HG03095 (cell line): ENCODE results near the gene PRR23E.

ENCODE experiments used
- ATAC-seq: cut with Tn5 transposase; IDR thresholded peaks from one replicate; pipeline ENCODE4 v1.9.1; 2021; ENCODE audit warnings: moderate library complexity; ENCODE audit not compliant: unreplicated experiment

PRR23E gene

DNA sequence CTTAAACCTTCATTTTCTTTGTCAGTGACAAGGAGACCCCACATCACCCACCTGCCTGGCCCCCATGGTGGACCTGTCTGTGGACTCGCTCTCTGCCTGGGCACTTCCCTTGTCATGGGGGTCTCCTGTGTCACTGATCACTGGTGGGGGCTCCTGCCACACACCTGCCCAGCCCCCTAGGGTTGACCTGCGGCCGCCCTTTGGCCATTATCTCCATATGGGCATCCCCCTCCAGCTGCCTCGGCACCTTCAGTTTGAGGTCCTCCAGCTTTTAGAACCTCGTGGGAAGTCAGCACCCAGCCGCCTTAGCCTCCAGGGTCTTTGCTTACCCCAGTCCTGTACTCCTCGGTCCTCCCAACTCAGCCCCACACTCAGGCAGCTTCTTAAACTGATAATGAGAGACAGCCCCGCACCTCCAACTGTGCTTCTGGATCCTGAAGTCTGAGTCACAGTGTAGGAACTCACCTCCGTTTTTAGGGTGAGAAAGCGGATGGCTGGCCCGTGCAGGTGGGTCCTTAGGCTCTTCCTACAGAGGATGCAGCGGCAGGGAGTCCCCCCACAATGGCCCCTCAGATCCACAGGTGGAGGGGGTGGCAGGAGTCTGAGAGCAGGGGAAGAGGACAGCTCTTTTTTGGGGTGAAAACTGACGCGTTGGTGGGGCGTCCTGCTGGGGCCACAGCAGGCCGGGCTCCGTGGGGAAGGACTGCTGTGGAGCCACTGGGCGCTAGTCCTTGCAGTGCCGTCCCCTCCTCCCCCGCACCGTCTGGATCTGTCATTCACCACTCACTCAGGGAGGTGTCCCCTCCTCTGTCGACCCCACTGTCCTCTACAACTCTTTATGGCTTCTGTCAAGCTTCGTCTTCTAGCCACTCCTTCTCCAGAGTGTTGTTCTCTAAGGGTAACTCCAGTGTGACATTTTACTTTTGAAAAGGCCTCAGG is 8.7 kb upstream of the PRR23E start:
- no peak for ATAC-seq

DNA sequence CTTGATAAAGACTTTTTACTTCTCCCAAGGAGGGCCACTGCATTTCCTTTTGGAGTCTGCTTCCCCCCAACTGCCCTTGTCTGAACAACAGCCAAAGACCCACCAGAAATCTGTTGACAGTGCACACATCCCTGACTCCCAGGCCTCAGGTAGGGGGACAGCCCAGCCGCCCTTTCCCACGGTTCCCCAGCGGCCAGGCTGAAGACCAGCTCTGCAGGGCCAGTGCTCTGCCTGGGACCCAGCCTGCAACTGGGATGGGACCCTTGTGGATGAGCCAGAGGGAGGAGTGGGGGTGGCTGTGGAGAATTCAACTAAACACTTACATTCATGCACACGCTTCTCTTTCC is 8.1 kb upstream of the PRR23E start:
- no peak for ATAC-seq

DNA sequence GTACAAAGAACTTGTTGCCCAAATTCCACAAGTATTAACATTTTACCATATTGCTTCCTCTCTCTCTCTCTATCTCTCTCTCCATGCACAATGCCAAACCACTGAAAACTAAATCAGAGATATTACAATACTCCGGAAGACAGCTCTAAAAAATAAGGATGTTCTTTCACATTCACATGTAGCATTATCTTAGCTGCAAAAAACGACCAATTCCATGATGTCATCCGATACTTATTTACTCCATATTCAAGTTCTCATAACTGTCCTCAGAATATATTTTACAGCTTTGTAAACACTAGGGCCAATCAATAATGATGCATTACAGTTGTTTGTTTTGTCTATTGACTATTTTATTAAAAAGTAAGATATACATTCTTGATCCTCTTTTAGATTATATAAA is 7.7 kb upstream of the PRR23E start:
- ATAC-seq, result no peak

DNA sequence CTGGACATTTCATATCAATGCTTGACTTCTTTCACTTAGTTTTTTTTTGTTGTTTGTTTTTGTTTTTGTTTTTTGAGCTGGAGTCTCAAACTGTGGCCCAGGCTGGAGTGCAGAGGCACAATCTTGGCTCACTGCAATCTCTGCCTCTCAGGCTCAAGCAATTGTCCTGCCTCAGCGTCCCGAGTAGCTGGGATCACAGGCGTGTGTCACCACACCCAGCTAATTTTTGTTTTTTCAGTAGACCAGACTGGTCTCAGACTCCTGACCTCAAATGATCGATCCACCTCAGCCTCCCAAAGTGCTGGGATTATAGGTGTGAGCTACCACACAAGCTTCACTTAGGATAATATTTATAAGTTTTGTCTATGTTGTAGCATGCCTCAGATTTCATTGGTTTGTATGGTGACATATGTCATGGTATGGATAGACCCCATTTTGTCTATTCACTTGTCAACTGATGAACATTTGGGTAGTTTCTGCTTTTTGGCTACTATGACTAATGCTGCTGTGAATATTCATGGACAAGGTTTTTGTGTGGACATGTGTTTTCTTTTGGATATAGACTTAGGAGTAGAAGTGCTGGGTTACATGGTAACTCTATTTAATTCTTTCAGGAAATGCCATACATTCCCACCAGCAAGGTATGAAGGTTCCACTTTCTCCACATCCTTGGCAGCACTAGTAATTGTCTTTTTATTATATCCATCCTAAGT is 6.8 kb upstream of the PRR23E start:
- no peak for ATAC-seq

DNA sequence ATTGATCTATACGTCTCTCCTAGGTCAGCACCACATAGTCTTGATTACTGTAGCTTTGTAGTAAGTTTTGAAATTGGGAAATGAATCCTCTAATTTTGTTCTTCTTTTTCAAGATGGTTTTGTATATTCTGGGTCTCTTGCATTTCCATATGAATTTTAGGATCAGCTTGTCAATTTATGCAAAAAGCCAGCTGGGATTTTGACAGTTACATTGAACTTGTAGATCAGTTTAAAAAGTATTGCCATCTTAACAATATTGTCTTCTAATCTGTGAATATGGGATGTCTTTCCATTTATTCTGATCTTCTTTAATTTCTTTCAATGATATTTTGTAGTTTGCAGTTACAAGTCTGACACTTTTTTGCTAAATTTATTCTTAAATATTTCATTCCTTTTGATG is 5.6 kb upstream of the PRR23E start:
- no peak for ATAC-seq

DNA sequence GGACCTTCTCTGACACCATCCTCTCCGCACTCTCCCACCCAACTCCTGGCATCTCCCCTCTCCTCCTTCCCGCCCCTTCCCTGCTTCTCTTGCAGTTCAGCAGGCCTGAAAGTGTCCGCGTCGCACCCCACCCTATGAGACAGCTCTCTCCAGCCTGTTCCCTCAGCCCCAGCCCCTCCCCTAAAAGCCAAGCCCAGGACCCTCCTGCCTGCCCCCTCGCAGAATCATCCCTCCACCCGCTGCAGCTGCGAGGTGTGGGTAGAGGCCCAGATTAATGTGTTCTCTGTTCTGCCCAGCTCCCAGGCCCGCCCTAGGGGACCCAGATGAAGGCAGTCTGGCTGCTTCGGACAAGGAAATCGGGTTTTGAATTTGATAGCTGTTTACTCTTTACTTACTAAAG is 410 bp downstream of the PRR23E start:
- no peak for ATAC-seq

DNA sequence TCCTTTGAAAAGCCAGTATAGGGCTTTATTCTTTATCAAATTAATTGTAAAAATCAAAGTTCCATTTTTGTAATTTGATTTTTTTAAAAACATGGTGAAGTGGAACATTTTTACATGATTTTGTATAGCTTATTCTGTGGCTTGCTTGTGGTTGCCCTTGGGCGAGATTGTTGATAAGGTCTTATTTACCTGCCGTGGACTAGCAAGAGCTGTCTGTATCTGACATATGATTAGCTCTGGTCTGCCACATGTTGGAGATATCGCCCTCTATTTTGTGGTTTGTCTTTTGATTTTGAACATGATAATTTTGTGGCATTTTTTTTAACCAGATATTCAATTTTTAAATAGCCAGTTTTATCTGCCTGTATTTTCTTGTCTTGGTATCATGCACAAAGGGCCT is 844 bp downstream of the PRR23E start:
- no peak for ATAC-seq

DNA sequence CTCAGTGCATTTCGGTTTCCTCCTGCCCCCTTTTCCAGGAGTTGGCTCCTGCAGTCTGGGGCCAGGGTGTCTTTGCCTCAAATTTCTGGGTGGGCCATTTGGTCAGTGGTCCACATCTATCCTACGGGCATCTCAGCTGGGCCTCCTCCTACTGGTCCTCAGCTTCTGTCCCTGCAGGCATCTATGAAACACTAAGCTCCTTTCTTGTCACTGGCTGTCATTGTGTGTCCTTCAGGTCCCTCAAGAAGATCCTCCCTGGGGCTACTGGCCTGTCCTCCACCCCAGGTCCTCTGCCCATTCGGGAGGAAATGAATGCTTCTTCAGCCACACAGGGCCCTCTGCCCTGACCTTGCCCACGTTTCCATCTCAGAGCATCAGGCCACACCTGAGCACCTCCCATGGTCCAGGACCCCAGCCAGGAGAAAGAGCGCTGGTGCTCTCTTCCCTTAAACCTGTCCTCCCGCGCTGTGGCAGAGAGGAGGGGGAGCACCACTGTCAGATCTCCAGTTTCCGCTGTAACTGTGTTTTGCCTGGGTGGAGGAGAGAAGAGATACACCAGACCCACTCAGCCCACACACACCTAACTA is 1.8 kb downstream of the PRR23E start:
- ATAC-seq, result no peak

DNA sequence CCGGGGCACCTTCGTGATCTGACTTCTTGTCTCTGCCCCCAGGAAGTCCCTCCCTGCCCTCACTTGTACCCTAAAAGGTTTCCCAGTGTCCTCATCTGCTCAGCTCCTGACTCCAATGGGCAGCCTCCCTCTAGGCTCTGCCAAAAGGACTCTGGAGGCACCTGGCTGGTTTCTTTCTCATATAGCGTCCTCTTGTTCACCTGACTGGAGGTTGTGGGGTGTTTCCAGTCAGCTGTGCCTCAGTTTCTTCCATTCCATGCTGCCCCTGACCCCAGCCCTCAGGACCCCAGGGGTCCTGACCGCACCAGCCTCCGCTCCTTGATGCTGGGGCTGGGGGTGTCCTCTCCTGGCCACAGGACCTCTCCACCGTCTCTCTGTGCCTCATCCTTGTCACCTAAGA is 2.5 kb downstream of the PRR23E start:
- no peak for ATAC-seq

DNA sequence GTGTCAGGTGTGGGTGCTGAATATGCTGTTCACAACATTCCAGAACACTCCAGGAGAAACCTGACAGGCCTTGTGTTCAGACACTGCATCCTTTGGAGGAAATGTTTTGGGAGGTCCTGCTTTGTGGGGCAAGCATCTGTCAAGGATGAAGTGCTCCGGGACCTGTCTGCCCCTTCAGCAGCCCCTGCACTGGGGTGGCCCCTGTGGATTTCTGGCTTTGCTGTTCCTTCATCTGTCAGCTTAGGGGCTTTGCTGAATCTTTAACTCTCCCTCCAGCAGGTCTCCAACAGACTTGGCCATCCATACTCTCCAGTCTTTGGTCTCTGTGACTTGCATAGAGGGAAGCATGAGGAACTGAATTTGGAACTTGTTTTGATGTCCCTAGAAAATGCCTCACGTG is 3.1 kb downstream of the PRR23E start:
- no peak for ATAC-seq

DNA sequence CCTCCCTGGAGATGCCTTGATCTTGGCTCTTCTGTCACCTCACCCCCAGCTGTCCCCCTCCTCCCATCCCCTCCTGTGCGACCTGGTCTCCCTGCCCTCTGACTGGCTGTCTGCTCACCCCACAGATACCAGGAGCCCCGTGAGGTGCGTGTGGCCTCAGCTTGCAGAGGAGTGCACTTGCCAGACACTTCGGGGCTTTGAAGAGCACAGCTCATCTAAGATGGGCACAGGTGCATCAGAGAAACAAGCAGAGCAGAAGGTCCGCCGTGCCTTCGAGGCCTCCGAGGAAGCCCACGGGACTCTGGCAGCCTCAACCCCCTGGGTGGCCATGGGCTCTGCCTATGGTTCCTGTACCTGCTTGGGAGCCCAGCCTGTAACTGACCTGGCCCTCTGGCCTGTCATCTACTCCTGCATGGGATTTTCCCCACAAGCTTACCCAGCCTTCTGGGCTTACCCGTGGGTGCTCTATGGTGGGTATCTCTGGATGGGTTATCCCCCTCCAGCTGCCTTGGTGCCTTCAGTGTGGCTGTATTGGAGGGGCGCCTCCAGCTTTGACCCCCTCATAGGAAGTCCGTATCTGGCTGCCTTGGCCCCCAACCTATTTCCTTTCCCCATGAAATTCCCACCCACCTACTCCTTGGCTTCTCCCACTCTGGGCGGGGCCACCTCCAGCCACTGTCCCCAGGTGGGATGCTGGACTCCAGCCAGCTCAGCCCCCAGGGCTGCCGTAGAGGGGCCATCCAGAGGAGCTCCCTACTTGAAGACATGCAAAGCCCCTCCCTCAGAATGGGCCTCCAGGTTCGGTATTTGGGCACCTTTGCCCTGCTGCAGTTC is 3.8 kb downstream of the PRR23E start:
- no peak for ATAC-seq

DNA sequence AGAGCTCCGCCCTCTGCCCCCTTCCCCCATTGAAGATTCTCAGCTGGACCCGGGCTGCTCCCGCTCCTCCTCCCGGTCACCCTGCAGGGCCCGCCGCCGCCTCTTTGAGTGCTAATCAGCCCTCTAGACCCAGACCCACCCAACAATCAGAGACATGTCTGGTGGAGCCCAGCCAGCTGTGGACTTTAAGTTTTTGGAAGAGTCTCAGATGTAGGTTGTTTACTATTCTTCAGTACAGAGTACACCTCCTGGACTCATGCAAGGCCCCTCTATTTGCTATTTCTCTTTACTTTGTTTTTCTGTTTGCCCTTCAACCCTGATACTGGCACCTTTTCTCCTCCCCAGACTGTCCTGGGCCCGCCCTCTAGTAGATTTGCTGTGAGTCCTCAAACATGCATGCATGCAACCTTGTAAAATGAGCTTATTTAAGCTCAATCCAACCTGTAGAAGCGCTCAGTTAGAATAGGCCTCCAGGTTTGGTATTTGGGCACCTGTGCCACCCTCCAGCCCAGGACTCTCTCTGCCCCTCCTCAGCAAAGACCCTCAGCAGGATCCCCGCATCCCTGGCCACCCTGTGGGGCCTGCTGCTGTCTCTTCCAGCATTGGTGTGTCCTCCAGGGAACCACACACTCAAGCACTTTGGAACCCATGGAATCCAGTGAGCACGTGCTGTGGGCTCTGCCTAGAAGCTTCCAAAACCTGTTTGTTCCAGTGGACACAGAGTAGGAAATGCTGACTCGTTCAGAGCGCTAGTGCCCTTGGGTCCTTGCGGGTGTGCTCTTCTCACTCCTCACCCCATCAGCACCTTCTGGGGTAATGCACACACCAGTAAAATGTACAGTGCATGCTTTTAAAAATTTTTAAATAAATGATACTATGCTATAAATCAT is 4.6 kb downstream of the PRR23E start:
- ATAC-seq, result no peak

DNA sequence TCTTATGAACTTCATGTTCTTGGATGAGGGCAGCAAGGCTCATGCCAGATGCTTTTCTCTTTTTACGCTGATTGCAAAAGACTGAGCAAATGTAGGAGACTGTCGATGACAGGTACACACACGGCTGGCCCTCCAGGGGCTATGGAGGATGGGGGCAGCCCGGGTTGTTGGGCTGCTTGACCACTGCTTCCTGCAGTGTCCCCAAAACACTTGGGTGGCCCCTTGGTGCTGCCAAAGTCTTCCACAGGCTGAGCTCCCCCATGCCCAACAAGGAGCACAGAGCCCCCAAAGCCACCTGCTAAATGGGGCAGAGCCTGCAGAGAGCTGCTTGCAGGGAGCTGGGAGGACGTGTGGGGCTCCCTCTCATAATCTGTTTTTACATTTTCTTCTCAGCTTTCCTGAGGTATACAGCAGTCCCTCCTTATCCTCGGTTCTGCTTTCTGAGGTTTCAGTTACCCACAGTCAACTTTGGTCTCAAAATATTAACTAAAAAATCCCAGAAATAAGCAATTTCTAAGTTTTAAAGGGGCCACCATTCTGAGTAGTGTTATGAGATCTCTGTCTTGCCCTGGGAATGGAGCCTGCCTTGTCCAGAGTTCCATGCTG is 7.3 kb downstream of the PRR23E start:
- ATAC-seq, result no peak

DNA sequence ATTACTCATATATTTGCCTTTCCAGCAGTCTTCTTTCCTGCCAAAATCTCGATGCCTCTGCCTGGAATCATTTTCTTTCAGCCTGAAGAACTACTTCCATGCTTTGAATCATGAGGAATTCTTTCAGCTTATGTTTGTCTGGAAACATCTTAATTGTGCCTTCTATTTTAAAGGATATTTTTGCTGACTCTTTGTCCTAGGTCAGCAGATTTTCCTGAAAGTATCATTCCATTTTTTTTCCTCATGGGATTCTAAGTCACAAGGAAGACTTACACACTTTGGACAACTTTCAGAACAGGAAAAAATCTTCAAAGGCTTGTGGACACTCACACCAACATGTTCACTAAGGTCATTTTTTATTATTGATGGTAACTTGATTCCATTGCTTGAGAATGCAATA is 10.1 kb downstream of the PRR23E start:
- no peak for ATAC-seq

DNA sequence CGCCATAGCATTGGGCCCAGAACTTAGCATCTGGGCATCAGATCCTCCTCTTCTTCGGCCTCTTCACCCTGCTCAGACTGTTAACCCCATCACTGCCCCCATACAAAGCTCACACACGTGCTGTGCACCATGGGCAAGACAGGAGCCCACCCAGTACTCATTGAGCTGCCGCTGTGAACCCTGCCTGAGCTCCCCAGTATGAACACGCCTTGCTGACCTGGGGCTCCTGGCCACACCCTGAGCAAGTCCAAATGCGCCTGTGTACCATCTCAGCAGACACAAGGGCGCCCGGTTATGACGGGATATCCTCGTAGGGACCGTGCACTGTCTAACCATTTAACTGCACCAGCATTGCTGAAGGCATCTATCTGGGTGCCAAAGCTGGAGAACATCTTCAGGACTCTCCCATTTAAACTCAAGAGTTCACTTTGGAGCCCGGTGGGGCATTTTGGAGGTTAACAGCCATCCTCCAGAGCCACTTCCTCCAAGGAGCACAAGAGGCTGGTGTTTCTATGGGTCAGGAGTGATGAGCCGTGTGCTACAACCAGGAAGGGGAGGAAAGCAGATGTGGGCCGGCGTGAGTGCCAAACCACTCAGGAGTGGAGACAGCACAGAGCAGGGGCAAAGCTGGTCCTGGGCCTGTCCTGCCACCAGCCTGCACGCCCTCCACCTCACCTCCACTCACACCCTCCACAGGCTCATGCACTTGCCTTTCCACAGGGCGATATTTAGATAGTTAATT is 12.1 kb downstream of the PRR23E start:
- no peak for ATAC-seq

DNA sequence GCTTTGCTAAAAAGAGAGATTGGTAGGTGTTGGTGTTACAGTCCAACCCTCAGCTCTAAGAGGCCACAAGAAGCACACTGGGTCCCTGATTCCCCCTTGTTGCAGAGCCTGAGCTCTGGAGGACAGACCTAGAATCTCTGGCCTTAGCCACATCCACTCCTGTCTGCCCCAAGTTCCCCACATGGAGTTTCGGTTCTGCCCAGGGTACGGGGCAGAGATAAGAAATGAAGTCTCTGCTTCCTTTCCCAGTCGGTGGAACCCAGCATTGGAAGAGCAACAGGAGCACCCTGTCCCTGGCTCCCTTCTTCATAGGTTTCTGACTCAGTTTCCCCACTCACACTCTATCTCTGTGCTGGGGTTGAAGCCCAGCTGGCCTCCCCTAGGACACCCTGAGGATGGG is 13.2 kb downstream of the PRR23E start:
- ATAC-seq, result no peak

DNA sequence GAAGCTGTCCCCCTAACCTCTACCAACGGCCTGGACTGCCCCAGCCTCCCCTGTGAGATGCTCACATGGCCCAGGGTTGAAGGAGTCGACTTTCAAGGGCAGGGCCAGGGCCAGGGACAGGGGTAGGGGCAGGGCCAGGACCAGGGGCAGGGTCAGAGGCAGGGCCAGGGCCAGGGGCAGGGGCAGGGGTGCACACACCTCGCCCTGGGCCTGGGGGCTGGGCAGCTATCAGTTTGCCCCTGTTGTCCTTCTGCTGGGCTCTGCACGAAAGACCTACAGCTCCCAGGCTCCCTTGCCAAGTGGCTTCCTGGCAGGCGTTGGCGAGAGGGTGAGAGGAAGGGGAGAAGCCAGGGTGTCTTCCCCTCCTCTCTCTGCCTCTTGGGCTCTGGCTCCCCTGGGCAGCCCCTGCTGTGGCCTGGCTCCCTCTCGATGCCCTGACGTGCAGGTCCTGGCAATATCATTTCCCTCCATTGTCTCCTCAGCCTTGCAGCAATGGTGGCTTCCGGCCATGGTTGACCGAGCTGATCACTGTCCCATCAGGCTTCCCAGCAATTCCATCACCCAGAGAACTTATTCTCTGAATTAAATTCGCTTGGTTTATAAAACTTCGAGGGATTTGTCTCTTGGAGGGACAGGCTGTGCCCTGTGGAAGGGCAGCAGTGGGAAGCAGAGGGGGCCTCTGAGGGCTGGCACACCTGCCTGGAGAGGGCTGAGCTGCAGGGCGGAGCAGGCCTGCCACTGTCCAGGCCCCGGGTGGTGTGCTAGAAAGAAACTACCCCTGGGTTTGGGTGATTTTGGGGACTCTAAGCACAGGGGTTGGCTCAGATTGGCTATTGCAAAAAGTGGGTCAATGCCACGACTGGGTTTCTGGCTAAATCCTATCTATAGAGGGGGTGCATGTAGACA is 13.9 kb downstream of the PRR23E start:
- no peak for ATAC-seq
